ENCODE results near the gene MRPS24.

DNA sequence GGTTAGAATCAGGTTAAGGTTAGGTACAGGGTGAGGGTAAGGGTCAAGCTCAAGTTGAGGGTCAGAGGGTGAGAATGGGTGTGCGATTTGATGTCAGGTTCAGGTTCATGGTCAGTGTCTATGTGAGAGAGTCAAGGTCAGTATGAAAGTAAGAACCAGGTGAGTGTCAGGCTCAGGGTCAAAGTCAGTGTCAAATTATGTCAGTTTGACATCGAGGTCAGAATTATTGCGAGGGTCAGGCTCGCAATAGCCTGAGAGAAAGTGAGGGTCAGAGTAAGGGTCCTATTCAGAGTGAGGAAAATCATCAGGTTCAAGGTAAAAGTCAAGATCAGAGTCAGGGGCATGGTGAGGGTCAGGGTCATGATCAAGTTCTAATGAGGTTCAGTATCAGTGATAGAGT, 13.0 kb downstream of the MRPS24 start:
- TF ChIP-seq, protein P1, sequence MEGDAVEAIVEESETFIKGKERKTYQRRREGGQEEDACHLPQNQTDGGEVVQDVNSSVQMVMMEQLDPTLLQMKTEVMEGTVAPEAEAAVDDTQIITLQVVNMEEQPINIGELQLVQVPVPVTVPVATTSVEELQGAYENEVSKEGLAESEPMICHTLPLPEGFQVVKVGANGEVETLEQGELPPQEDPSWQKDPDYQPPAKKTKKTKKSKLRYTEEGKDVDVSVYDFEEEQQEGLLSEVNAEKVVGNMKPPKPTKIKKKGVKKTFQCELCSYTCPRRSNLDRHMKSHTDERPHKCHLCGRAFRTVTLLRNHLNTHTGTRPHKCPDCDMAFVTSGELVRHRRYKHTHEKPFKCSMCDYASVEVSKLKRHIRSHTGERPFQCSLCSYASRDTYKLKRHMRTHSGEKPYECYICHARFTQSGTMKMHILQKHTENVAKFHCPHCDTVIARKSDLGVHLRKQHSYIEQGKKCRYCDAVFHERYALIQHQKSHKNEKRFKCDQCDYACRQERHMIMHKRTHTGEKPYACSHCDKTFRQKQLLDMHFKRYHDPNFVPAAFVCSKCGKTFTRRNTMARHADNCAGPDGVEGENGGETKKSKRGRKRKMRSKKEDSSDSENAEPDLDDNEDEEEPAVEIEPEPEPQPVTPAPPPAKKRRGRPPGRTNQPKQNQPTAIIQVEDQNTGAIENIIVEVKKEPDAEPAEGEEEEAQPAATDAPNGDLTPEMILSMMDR (IDR thresholded peaks at IDR 0.05) = no peak
- TF ChIP-seq EZH2 (IDR thresholded peaks at IDR 0.05) = no peak

Data from neural progenitor cell (in vitro differentiated cells).